ENCODE data around the gene TBPL2. TPM values are rescaled to one million over a fixed set of nuclear protein-coding genes. Genes with fewer than 3 reads are reported as not detected.
"Not testable (repeated sequence)": the region's sequence is repeated elsewhere in the genome, so short reads cannot be mapped to it uniquely, and the experiment has no call there.

The TBPL2 gene
- not detected for polyA plus RNA-seq (2012; ENCODE audit: insufficient read depth, insufficient read length, low read depth)

GRCh38 chr14:55440385-55440784 lies at the start of gene TBPL2:
Gene TBPL2, minus strand, starts transcription at chr14:55440616. Its CDS starts 167 bp downstream, at chr14:55440449.
- no peaks in the 10 kb centered on the region for H3K4me1 ChIP-seq
- no peak within 1 kb of the TSS for H3K4me3 ChIP-seq (ENCODE audit: low read depth, low read length)
- H3K36me3 ChIP-seq, result no peaks in the 10 kb centered on the region; the same call in 1 of the 2 replicates
- no peaks in the 10 kb centered on the region for H3K9me3 ChIP-seq
- H3K27me3 ChIP-seq, result peaks cover 12% of the 10 kb centered on the region; the same call in 1 of the 2 replicates
- no peak for TF ChIP-seq CTCF (IDR thresholded peaks at IDR 0.05; ENCODE audit: low read depth, low read length)
- no peak for DNase-seq

GRCh38 chr14:55488204-55488603 lies 47.8 kb upstream of the TBPL2 start:
- no peak overlapping the region for H3K4me3 ChIP-seq (ENCODE audit: low read depth, low read length)
- H3K36me3 ChIP-seq, result no peaks in the 10 kb centered on the region
- H3K4me1 ChIP-seq, result no peaks in the 10 kb centered on the region
- no peak for DNase-seq
- H3K9me3 ChIP-seq, result no peaks in the 10 kb centered on the region
- no peaks in the 10 kb centered on the region for H3K27me3 ChIP-seq
- no peak for TF ChIP-seq CTCF (IDR thresholded peaks at IDR 0.05; ENCODE audit: low read depth, low read length)

- Histone ChIP-seq H3K9me3 (no peaks in the 10 kb centered on the region), H3K27me3 (no peaks in the 10 kb centered on the region), H3K4me3 (ENCODE audit: low read depth, low read length) (no peak overlapping the region), H3K36me3 (no peaks in the 10 kb centered on the region), H3K4me1 (no peaks in the 10 kb centered on the region)
- DNase-seq, result no peak
- TF ChIP-seq CTCF (IDR thresholded peaks at IDR 0.05; ENCODE audit: low read depth, low read length), result no peak
These were observed 42.7 kb upstream of the TBPL2 start for GRCh38 chr14:55482936-55483605.

- no peaks in the 10 kb centered on the region for H3K9me3 ChIP-seq
- no peaks in the 10 kb centered on the region for H3K36me3 ChIP-seq
- H3K27me3 ChIP-seq, result no peaks in the 10 kb centered on the region
- TF ChIP-seq CTCF (IDR thresholded peaks at IDR 0.05; ENCODE audit: low read depth, low read length), result no peak
- DNase-seq, result no peak
- H3K4me1 ChIP-seq, result no peaks in the 10 kb centered on the region
- no peak overlapping the region for H3K4me3 ChIP-seq (ENCODE audit: low read depth, low read length)
These were observed 41.4 kb upstream of the TBPL2 start for GRCh38 chr14:55481769-55482168.

- no peaks in the 10 kb centered on the region for H3K9me3 ChIP-seq
These were observed 37.3 kb upstream of the TBPL2 start for GRCh38 chr14:55477680-55478079.

GRCh38 chr14:55476448-55476847 lies 36.0 kb upstream of the TBPL2 start:
- H3K4me1 ChIP-seq; H3K27me3 ChIP-seq; H3K9me3 ChIP-seq; H3K36me3 ChIP-seq; DNase-seq; H3K4me3 ChIP-seq (ENCODE audit: low read depth, low read length): not testable (repeated sequence)

More at GRCh38 chr14:55477680-55478079, 37.3 kb upstream of the TBPL2 start:
- H3K4me1 ChIP-seq, result no peaks in the 10 kb centered on the region
- H3K27me3 ChIP-seq, result no peaks in the 10 kb centered on the region
- DNase-seq, result no peak
- no peaks in the 10 kb centered on the region for H3K36me3 ChIP-seq
- H3K4me3 ChIP-seq (ENCODE audit: low read depth, low read length), result no peak overlapping the region
- no peak for TF ChIP-seq CTCF (IDR thresholded peaks at IDR 0.05; ENCODE audit: low read depth, low read length)

Measured in BE2C (cell line).